Smooth muscle cell (in vitro differentiated cells): ENCODE data around the gene ZNF622. TPM values are rescaled to one million over a fixed set of nuclear protein-coding genes. Genes with fewer than 3 reads are reported as not detected.

ENCODE experiments used
- DNase-seq: peaks from one replicate; lab custom pipeline; 2025; ENCODE audit not compliant: unreplicated experiment; lab: John Stamatoyannopoulos, UW
- H2AFZ ChIP-seq: fragments of 200-600 bp; sonication (generic); 2 replicates; pipeline ENCODE4 v1.6.0; 2016; ENCODE audit warnings: antibody characterized with exemption, low read depth, mild to moderate bottlenecking
- H3F3A ChIP-seq: fragments of 200-600 bp; sonication (generic); 2 replicates; pipeline ENCODE4 v1.6.0; 2017; ENCODE audit warnings: antibody characterized with exemption, low read depth
- H3K27ac ChIP-seq: fragments of 200-600 bp; sonication (generic); 2 replicates; pipeline ENCODE4 v1.5.1; 2016; ENCODE audit warnings: low read depth, mild to moderate bottlenecking
- H3K27me3 ChIP-seq: fragments of 200-600 bp; sonication (generic); 2 replicates; pipeline ENCODE4 v1.6.1; 2016; ENCODE audit warnings: low read depth, mild to moderate bottlenecking
- H3K36me3 ChIP-seq: fragments of 200-600 bp; sonication (generic); 2 replicates; pipeline ENCODE4 v1.5.1; 2016; ENCODE audit warnings: low read depth
- H3K4me1 ChIP-seq: fragments of 200-600 bp; sonication (generic); 2 replicates; pipeline ENCODE4 v1.5.1; 2016; ENCODE audit warnings: low read depth
- H3K4me2 ChIP-seq: fragments of 200-600 bp; sonication (generic); 2 replicates; pipeline ENCODE4 v1.6.0; 2016; ENCODE audit warnings: mild to moderate bottlenecking
- H3K4me3 ChIP-seq: fragments of 200-600 bp; sonication (generic); 2 replicates; pipeline ENCODE4 v1.5.1; 2016; ENCODE audit warnings: mild to moderate bottlenecking
- H3K79me2 ChIP-seq: fragments of 200-600 bp; sonication (generic); 2 replicates; pipeline ENCODE4 v1.6.0; 2016; ENCODE audit warnings: low read depth, mild to moderate bottlenecking
- H3K9ac ChIP-seq: fragments of 200-600 bp; sonication (generic); 2 replicates; pipeline ENCODE4 v1.6.0; 2016; ENCODE audit warnings: low read depth
- H3K9me3 ChIP-seq: fragments of 200-600 bp; sonication (generic); replicated peaks from 2 replicates; pipeline ENCODE4 v1.5.1; 2016; ENCODE audit warnings: low read depth
- H4K20me1 ChIP-seq: fragments of 200-600 bp; sonication (generic); 2 replicates; pipeline ENCODE4 v1.6.0; 2016; ENCODE audit warnings: low read depth
- WGBS: methylation state at CpG from one replicate; pipeline ENCODE4 v1.1.7; 2016; ENCODE audit warnings: low lambda C conversion rate; 5-methylcytosine and 5-hydroxymethylcytosine counted together
- polyA plus RNA-seq: library from polyadenylated mRNA; unstranded; fragments of >200 nt; fragmentation: Nextera tagmentation; extraction: Ambion mirVana; gene quantifications from 2 replicates; pipeline ENCODE4 v1.2.1, GENCODE V29; 2016
- total RNA-seq: library from RNA; depleted of rRNA; stranded (reverse); fragments of >200 nt; gene quantifications from 2 replicates; pipeline ENCODE4 v1.2.3, GENCODE V29; 2014
- TF ChIP-seq, protein P1 (sequence below): fragments of 200-600 bp; sonication (generic); IDR thresholded peaks from 2 replicates; pipeline ENCODE4 v1.5.1; 2017; ENCODE audit warnings: borderline replicate concordance, mild to moderate bottlenecking, antibody characterized with exemption; ENCODE audit not compliant: insufficient read depth, poor library complexity, severe bottlenecking

The ZNF622 gene
- total and polyA plus RNA-seq, 2 experiments from 2014 or later: 38.0 to 68.0 TPM

DNA sequence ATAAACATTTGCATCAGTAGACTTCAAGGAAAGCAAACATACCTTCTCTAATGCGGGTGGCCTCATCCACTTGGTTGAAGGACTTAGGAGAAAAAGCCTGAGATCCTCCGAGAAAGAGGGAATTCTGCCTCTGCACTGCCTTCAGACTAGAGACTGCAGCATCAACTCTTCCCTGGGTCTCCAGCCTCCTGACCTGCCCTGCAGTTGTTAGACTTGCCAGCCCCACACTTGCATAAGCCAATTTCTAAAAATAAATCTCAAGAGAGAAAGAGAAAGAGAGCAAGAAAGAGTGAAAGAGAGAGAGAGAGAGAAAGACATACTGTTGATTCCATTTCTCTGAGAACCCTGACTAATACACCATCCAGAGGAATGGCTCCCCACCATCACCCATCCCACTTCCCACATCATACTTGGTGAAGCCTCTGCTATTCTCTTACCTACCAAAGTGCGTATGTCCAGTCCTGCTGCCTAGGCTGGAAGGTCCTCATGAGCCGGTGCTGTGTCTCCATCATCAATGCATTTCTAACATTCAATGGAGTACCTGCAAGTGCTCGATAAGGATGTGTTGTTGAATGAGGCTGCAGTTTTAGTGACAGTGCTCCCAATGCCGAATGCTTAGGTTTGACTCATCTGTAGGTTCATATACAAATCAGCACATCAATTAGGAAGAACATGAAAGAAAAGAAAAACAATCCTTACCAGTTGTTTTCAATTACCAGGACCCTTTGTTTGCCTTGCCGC lies 35.1 kb downstream of the ZNF622 start:
- WGBS: 92% methylated on average over 7 of the region's 7 CpGs
- Histone ChIP-seq H4K20me1 (no peaks in the 10 kb centered on the region), H3K4me2 (no peak overlapping the region), H3K36me3 (no peaks in the 10 kb centered on the region), H3F3A (no peaks in the 10 kb centered on the region), H3K9me3 (no peaks in the 10 kb centered on the region), H3K27ac (no peak overlapping the region), H3K4me3 (no peak overlapping the region), H3K27me3 (no peaks in the 10 kb centered on the region), H3K9ac (no peak overlapping the region), H3K79me2 (no peaks in the 10 kb centered on the region), H3K4me1 (peaks cover 7% of the 10 kb centered on the region), H2AFZ (no peak overlapping the region)
- DNase-seq: no peak
- TF ChIP-seq, protein P1, sequence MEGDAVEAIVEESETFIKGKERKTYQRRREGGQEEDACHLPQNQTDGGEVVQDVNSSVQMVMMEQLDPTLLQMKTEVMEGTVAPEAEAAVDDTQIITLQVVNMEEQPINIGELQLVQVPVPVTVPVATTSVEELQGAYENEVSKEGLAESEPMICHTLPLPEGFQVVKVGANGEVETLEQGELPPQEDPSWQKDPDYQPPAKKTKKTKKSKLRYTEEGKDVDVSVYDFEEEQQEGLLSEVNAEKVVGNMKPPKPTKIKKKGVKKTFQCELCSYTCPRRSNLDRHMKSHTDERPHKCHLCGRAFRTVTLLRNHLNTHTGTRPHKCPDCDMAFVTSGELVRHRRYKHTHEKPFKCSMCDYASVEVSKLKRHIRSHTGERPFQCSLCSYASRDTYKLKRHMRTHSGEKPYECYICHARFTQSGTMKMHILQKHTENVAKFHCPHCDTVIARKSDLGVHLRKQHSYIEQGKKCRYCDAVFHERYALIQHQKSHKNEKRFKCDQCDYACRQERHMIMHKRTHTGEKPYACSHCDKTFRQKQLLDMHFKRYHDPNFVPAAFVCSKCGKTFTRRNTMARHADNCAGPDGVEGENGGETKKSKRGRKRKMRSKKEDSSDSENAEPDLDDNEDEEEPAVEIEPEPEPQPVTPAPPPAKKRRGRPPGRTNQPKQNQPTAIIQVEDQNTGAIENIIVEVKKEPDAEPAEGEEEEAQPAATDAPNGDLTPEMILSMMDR: no peak

DNA sequence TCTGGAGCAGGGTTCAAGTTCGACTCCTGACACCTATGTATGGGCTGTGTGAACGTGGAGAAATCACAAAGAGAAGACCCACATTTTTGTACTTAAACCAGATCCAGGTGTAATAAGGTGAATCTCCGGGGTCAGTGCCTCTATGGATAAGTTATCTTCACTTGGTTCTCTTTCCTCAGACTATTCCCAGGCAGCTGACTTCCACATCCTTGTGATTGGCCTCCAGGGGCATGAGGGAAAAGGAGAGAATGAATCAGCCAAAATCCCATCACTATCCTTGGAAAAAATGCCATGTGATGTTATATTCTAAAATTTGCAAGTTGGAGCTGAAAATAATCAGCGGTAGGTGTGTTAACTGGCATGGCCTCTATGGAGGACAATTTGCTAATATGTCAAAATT lies 37.2 kb downstream of the ZNF622 start:
- H3K79me2 ChIP-seq: no peaks in the 10 kb centered on the region

DNA sequence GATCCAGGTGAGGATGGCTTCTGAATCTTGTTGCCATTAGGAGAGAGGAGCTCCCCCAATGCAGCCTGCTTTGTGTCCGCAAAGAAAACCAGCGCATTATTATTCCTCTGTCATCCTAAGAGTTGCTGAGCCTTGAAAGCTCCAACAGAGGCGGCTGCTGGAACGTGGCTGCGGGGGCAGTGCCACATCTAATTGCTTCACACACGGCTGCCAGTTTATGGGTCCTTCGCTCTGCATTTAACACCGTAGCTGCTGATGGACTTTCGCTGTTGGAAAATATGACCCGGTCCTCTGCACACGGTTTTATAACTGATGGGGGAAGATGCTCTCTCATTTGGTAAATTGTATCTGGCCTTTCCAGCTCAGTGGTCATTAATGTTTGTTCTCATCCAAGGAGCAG lies 38.0 kb downstream of the ZNF622 start:
- H3K4me1 ChIP-seq: peaks cover 7% of the 10 kb centered on the region
- H3K36me3 ChIP-seq: no peaks in the 10 kb centered on the region
- no peak overlapping the region for H3K4me2 ChIP-seq
- H3K27ac ChIP-seq: no peak overlapping the region
- H3K9ac ChIP-seq: no peak overlapping the region
- H2AFZ ChIP-seq: no peak overlapping the region
- TF ChIP-seq, protein P1: no peak
- DNase-seq: no peak
- H3K4me3 ChIP-seq: no peak overlapping the region
- H3K9me3 ChIP-seq: no peaks in the 10 kb centered on the region
- WGBS: 51% methylated on average over 11 of the region's 11 CpGs
- H3K27me3 ChIP-seq: no peaks in the 10 kb centered on the region
- no peaks in the 10 kb centered on the region for H3F3A ChIP-seq
- no peaks in the 10 kb centered on the region for H4K20me1 ChIP-seq
- H3K79me2 ChIP-seq: no peaks in the 10 kb centered on the region

More for the DNA sequence above, 37.2 kb downstream of the ZNF622 start:
- no peaks in the 10 kb centered on the region for H3K27me3 ChIP-seq
- WGBS: 94% methylated on average over 4 of the region's 4 CpGs
- no peak overlapping the region for H2AFZ ChIP-seq
- H3K9me3 ChIP-seq: no peaks in the 10 kb centered on the region
- H3F3A ChIP-seq: no peaks in the 10 kb centered on the region
- TF ChIP-seq, protein P1: no peak
- H3K9ac ChIP-seq: no peak overlapping the region
- H3K36me3 ChIP-seq: no peaks in the 10 kb centered on the region
- no peak overlapping the region for H3K4me2 ChIP-seq
- no peak overlapping the region for H3K4me3 ChIP-seq
- H3K27ac ChIP-seq: no peak overlapping the region
- peaks cover 7% of the 10 kb centered on the region for H3K4me1 ChIP-seq
- no peak for DNase-seq
- no peaks in the 10 kb centered on the region for H4K20me1 ChIP-seq

DNA sequence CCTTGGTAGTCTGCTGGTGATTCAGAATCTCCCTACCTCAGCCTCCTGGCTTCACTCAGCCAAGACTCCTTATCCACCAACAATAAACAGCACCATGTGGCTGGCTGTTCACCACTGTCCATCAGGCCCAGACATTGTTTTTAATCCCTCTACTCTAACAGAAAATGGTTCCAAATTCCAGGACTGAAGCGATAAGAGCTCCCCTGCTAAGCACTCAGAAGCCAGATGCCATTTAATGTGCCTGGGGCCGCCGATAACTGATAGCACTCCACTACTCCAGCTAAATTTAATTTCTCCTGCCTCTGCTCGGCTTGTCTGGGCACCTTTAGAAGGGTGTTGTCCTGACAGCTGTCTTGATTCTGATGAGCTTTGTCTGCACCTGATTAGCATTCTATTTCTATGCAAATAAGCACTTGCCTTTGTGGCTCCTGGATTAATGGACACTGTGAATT lies 47.1 kb downstream of the ZNF622 start:
- Histone ChIP-seq H3K36me3 (no peaks in the 10 kb centered on the region), H3K9me3 (no peaks in the 10 kb centered on the region), H3K4me3 (no peak overlapping the region), H3K4me2 (no peak overlapping the region), H3K27ac (no peak overlapping the region), H3K79me2 (no peaks in the 10 kb centered on the region), H2AFZ (no peak overlapping the region), H3F3A (no peaks in the 10 kb centered on the region), H3K4me1 (peaks cover 8% of the 10 kb centered on the region), H4K20me1 (no peaks in the 10 kb centered on the region), H3K27me3 (no peaks in the 10 kb centered on the region), H3K9ac (no peak overlapping the region)
- TF ChIP-seq, protein P1: no peak
- DNase-seq: no peak
- 14% methylated on average over 4 of the region's 4 CpGs for WGBS
